HTR-8/SVneo (cell line): Measurements from ENCODE around the gene C6orf62.
"Not testable (repeated sequence)": the region's sequence is repeated elsewhere in the genome, so short reads cannot be mapped to it uniquely, and the experiment has no call there.

Experiments used
- DNase-seq: peaks from one replicate; pipeline ENCODE4 v3.0.0; 2011; ENCODE audit warnings: low spot score, mixed read lengths; ENCODE audit not compliant: insufficient read length
- FAIRE-seq: peaks from 2 replicates; lab custom pipeline; 2011; peaks lifted over from hg19 to GRCh38; lab: Jason Lieb, UNC

The C6orf62 gene

DNA sequence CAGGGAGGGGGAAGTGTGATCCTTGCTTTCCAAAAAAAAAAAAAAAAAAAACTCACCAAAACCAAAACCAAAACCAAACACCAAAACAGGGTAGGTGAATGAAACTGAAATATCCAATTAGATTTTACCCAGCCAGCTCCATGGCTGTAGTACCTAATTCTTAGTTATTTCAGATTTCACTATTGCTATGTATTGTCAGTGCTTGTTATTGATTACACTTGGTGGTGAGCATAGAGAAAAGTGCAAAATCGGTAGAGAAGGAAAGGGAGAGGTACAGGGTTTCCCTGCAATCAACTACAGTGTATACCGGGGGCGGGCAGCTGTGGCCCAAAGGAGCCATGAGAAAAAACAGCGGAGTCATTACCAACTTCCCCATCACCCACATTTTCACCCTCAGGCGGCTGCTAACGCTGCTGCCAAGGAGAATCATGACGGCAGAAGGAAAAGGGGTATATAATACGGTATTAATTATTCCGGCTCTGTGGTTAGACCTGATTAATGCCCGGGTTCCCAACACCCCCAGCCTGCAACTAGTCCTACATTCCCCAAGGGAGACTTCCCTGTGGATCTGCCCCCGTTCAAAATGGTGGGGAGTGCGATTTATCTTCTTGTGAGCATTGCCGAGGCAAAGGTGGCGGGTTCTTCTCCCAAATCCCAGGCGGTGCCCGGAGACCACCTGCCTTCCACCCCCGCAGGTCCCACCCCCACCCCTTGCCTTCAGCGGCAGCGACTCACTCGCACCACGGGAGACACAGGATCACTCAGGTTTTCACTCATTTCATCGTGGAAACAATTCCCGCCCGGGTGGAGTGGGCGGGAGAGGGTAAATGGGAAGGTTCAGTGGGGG is at the start of gene C6orf62:
Gene C6orf62 (minus strand): TSS at position 30 of the 847 bp plus-strand sequence. CDS start 486 bp downstream, outside the sequence.
- DNase-seq, result no peak
- no peak for FAIRE-seq

- FAIRE-seq, result no peak
- no peak for DNase-seq
Measured at GRCh38 chr6:24768361-24768760, 49.4 kb upstream of the C6orf62 start.

GRCh38 chr6:24766680-24767462 is 47.9 kb upstream of the C6orf62 start:
- no peak for FAIRE-seq
- peak; percentile 45 for DNase-seq

DNA sequence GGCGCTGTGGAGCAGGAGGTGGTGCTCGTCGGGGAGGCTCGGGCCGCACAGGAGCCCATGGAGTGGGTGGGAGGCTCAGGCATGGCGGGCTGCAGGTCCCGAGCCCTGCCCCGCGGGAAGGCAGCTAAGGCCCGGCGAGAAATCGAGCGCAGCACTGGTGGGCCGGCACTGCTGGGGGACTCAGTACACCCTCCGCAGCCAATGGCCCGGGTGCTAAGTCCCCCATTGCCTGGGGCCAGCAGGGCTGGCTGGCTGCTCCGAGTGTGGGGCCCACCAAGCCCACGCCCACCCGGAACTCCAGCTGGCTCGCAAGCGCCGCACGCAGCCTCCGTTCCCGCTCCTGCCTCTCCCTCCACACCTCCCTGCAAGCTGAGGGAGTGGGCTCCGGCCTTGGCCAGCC is 47.0 kb upstream of the C6orf62 start:
- not testable (repeated sequence) for FAIRE-seq, DNase-seq

DNA sequence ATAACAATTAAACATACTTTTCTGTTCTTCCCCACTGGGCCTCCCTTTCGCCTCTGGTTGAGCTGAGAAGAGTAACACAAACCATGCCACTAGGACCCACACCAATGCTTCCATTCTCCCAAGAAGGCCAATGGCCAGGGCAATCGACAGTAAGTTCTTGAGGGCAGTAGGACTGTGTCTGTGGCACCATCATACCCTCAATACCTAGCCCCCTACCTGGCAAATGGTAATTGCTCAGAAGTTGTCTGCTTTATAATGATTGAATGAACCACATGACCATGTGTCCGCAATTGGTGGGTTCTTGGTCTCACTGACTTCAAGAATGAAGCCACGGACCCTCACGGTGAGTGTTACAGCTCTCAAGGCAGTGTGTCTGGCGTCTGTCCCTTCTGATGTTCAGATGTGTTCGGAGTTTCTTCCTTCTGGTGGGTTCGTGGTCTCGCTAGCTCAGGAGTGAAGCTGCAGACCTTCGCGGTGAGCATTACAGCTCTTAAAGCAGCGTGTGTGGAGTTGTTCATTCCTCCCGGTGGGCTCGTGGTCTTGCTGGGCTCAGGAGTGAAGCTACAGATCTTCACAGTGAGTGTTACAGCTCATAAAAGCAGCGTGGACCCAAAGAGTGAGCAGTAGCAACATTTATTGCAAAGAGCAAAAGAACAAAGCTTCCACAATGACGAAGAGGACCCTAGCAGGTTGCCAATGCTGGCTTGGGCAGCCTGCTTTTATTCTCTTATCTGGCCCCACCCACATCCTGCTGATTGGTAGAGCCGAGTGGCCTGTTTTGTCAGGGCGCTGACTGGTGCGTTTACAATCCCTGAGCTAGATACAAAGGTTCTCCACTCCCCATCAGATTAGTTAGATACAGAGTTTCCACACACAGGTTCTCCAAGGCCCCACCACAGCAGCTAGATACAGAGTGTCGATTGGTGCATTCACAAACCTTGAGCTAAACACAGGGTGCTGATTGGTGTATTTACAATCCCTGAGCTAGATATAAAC is 46.2 kb upstream of the C6orf62 start:
- not testable (repeated sequence) for DNase-seq, FAIRE-seq

- FAIRE-seq (no peak), DNase-seq (no peak)
Measured at GRCh38 chr6:24763578-24763977, 44.6 kb upstream of the C6orf62 start.

DNA sequence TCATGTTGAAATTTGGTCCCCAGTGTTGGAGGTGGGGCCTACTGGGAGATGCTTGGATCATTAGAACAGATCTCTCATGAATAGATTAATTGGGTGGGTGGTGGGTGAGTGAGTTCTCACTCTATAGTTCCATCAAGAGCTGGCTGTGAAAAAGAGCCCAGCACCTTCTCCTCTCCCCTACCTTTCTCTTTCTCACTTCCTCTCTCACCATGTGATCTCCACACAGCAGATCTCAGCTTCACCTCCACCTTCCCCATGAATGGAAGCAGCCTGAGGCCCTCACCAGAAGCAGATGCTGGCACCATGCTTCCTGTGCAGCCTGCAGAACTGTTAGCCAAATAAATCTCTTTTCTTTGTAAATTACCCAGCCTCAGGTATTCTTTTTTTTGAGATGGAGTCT is 42.9 kb upstream of the C6orf62 start:
- FAIRE-seq (no peak), DNase-seq (no peak)

- DNase-seq, result no peak
Measured at GRCh38 chr6:24761193-24761835, 42.4 kb upstream of the C6orf62 start.

GRCh38 chr6:24760210-24760609 is 41.3 kb upstream of the C6orf62 start:
- DNase-seq (no peak), FAIRE-seq (no peak)

More at GRCh38 chr6:24761193-24761835, 42.4 kb upstream of the C6orf62 start:
- no peak for FAIRE-seq

DNA sequence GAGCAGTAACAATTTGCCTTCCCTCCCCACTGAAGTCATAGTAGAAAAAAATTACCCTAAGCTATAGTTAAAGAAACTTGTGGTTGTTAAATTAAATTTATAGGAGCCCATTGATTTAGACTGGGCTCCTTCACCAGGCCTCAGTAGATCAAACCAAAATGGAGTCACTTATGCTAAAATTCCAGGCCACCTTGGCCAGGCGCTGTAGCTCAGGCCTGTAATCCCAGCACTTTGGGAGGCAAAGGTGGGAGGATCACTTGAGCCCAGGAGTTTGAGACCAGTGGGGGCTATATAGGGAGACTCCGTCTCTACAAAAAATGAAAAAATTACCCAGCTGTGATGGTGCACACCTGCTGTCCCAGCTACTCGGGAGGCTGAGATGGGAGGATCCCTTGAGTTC is 40.8 kb upstream of the C6orf62 start:
- no peak for FAIRE-seq
- DNase-seq, result no peak

- FAIRE-seq (no peak), DNase-seq (no peak)
Measured at GRCh38 chr6:24757611-24758010, 38.7 kb upstream of the C6orf62 start.

GRCh38 chr6:24755279-24755678 is 36.3 kb upstream of the C6orf62 start:
- FAIRE-seq (no peak), DNase-seq (no peak)

GRCh38 chr6:24754378-24754777 is 35.4 kb upstream of the C6orf62 start:
- FAIRE-seq, result not testable (repeated sequence)

GRCh38 chr6:24753545-24753944 is 34.6 kb upstream of the C6orf62 start:
- no peak for DNase-seq
- no peak for FAIRE-seq

More at GRCh38 chr6:24754378-24754777, 35.4 kb upstream of the C6orf62 start:
- not testable (repeated sequence) for DNase-seq

- DNase-seq, result no peak
- FAIRE-seq, result no peak
Measured at GRCh38 chr6:24752917-24753492, 34.1 kb upstream of the C6orf62 start.

DNA sequence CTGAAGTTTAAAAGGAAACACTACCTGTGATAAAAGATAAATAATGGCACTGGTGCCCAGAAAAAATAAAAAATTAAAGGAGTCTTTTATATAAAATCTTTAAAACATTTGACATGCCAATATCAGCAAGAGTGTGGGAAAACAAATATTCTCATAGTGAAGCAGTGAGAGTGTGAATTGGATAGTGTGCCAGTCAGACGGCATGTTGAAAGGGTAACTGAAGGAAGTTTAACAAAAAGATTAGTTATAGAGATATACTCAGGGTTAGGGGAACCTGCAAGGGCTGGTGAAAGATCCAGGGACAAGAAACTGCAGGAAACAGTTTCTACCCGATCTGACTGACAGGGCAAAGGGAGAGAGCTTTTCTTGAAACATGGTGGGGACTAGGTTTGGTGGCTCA is 33.5 kb upstream of the C6orf62 start:
- DNase-seq (no peak), FAIRE-seq (no peak)

DNA sequence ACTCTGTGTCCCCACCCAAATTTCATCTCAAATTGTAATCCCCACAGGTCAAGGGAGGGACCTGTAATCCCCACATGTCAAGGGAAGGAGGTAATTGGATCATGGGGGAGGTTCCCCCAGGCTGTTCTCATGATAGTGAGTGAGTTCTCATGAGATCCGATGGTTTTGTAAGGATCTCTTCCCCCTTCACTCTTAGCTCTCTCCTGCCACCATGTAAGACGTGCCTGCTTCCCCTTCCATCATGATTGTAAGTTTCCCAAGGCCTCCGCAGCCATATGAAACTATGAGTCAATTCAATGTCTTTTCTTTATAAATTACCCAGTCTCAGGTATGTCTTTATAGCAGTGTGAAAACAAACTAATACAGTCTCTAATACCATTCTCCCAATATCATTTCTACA is 31.9 kb upstream of the C6orf62 start:
- DNase-seq, FAIRE-seq: not testable (repeated sequence)

DNA sequence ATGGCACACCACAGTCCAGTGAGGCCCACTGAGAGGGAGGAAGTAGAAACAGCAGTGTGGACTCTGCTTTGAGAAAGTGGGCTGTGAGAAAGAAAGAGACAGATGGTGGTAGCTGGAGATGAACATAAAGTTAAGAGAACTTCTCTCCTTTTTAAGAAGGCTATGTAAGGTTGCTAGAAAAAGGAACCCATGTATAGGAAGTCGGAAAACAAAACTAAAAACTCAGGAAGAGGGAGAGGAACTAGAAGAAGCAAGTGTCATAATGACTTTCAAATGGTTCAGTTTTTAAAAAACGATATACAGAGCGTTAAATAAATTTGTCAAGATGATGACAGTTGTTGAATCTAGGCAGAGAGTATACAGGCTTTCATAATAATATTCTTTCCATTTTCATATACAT is 30.3 kb upstream of the C6orf62 start:
- FAIRE-seq (no peak), DNase-seq (no peak)

DNA sequence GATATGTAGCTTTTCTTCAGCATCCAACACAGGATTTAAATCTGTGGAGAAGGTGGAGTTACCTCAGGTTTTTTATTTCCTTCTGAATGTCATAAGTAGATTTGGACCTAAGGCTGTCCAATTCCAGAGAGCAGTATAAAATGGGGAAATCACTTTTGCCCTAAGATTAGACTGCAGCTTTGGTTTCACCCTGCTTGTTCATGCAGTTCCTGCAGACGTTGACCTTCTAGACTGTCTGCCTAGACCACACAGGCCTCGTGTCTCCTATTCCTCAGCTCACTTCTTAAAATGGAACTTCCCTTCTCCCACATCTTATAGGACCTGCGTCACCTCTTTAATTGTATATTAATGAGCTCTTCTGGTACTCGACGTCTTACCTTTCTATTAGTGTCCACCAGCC is 26.0 kb upstream of the C6orf62 start:
- DNase-seq, result no peak
- no peak for FAIRE-seq
